RWPE2 (cell line): ENCODE data around the gene COX8C.

ENCODE experiments used
- ATAC-seq: fragments of 200-7000 bp; cut with Tn5 transposase; 3 replicates; pipeline ENCODE4 v1.9.1; 2021; ENCODE audit warnings: low read depth
- DNase-seq: peaks from one replicate; pipeline ENCODE4 v3.0.0-alpha.2; 2020; ENCODE audit warnings: low spot score
- H3K27ac ChIP-seq: fragments of 450-650 bp; 2 replicates; pipeline ENCODE4 v1.5.1; 2017; ENCODE audit warnings: mild to moderate bottlenecking; ENCODE audit not compliant: poor library complexity, severe bottlenecking
- H3K27me3 ChIP-seq: fragments of 250-450 bp; sonication (Bioruptor Pico); 2 replicates; pipeline ENCODE4 v1.5.1; 2021; ENCODE audit warnings: mild to moderate bottlenecking, moderate library complexity; ENCODE audit not compliant: insufficient read depth, poor library complexity, severe bottlenecking
- H3K36me3 ChIP-seq: fragments of 250-450 bp; sonication (Bioruptor Pico); 2 replicates; pipeline ENCODE4 v1.5.1; 2020; ENCODE audit warnings: low read depth, mild to moderate bottlenecking, moderate library complexity
- H3K4me1 ChIP-seq: fragments of 250-450 bp; sonication (Bioruptor Pico); 2 replicates; pipeline ENCODE4 v1.5.1; 2021; ENCODE audit warnings: mild to moderate bottlenecking, moderate library complexity; ENCODE audit not compliant: insufficient read depth, poor library complexity, severe bottlenecking
- H3K4me3 ChIP-seq: fragments of 250-450 bp; sonication (Bioruptor Pico); 2 replicates; pipeline ENCODE4 v1.5.1; 2021; ENCODE audit warnings: mild to moderate bottlenecking, moderate library complexity; ENCODE audit not compliant: severe bottlenecking
- H3K9me3 ChIP-seq: fragments of 250-450 bp; sonication (Bioruptor Pico); 2 replicates; pipeline ENCODE4 v1.5.1; 2021; ENCODE audit warnings: mild to moderate bottlenecking, moderate library complexity; ENCODE audit not compliant: severe bottlenecking
- CTCF ChIP-seq: fragments of 450-650 bp; IDR thresholded peaks from one replicate; pipeline ENCODE4 v1.5.1; 2017; ENCODE audit warnings: mild to moderate bottlenecking, moderate library complexity; ENCODE audit not compliant: poor library complexity, severe bottlenecking

COX8C gene

GRCh38 chr14:93306812-93307211 lies 40.2 kb upstream of the COX8C start:
- H3K27ac ChIP-seq: no peak overlapping the region

GRCh38 chr14:93308686-93309345 lies 38.2 kb upstream of the COX8C start:
- Histone ChIP-seq H3K9me3 (no peaks in the 10 kb centered on the region), H3K4me1 (peaks cover 3% of the 10 kb centered on the region), H3K27ac (no peak overlapping the region), H3K27me3 (no peaks in the 10 kb centered on the region), H3K36me3 (peaks cover 5% of the 10 kb centered on the region; the same call in 1 of the 2 replicates), H3K4me3 (no peak overlapping the region)
- TF ChIP-seq CTCF: no peak
- ATAC-seq (no peak), DNase-seq (no peak)

More at GRCh38 chr14:93306812-93307211, 40.2 kb upstream of the COX8C start:
- ATAC-seq (no peak), DNase-seq (no peak)
- H3K36me3 ChIP-seq: peaks cover 5% of the 10 kb centered on the region; the same call in 1 of the 2 replicates
- H3K27me3 ChIP-seq: no peaks in the 10 kb centered on the region
- H3K4me1 ChIP-seq: peaks cover 9% of the 10 kb centered on the region
- H3K9me3 ChIP-seq: no peaks in the 10 kb centered on the region
- TF ChIP-seq CTCF: no peak
- no peak overlapping the region for H3K4me3 ChIP-seq

GRCh38 chr14:93309427-93309966 lies 37.5 kb upstream of the COX8C start:
- Histone ChIP-seq H3K27ac (no peak overlapping the region), H3K4me1 (peaks cover 3% of the 10 kb centered on the region), H3K27me3 (no peaks in the 10 kb centered on the region), H3K4me3 (no peak overlapping the region), H3K36me3 (peaks cover 5% of the 10 kb centered on the region; the same call in 1 of the 2 replicates), H3K9me3 (no peaks in the 10 kb centered on the region)
- DNase-seq (no peak), ATAC-seq (no peak)
- no peak for TF ChIP-seq CTCF

GRCh38 chr14:93311082-93311481 lies 35.9 kb upstream of the COX8C start:
- H3K27ac ChIP-seq: no peak overlapping the region
- TF ChIP-seq CTCF: no peak
- DNase-seq (no peak), ATAC-seq (no peak)
- peaks cover 3% of the 10 kb centered on the region for H3K4me1 ChIP-seq
- H3K4me3 ChIP-seq: no peak overlapping the region
- H3K36me3 ChIP-seq: 0 out of 2 replicates have a peak, but pooled peaks cover 5% of the 10 kb centered on the region
- no peaks in the 10 kb centered on the region for H3K27me3 ChIP-seq
- no peaks in the 10 kb centered on the region for H3K9me3 ChIP-seq

- Histone ChIP-seq H3K36me3 (peaks cover 5% of the 10 kb centered on the region; the same call in 1 of the 2 replicates), H3K4me1 (peaks cover 28% of the 10 kb centered on the region), H3K4me3 (no peak overlapping the region), H3K27ac (no peak overlapping the region), H3K27me3 (no peaks in the 10 kb centered on the region), H3K9me3 (no peaks in the 10 kb centered on the region)
- DNase-seq: no peak
- TF ChIP-seq CTCF: no peak
- no peak for ATAC-seq
Observed at GRCh38 chr14:93315575-93315974, 31.4 kb upstream of the COX8C start.
